Liver (tissue), 9 donors: Measurements from ENCODE around the gene PDE6D. TPM values are rescaled to one million over a fixed set of nuclear protein-coding genes. Genes with fewer than 3 reads are reported as not detected.

ENCODE experiments used
- DNase-seq: peaks from one replicate; pipeline ENCODE4 v3.0.0-alpha.2; 2017; ENCODE audit warnings: low spot score
- H3K27ac ChIP-seq, 2 donors: one replicate each; pipeline ENCODE4 v1.7.0; 2013; ENCODE audit warnings: inconsistent platforms in 2 of 2, low read length in 2 of 2, control low read depth in 1 of 2, low read depth in 1 of 2, mild to moderate bottlenecking in 1 of 2
- H3K27me3 ChIP-seq, 4 donors: one replicate each; pipeline versions ENCODE4 v1.6.1 to v1.7.0; 2013; ENCODE audit warnings: low read length in 3 of 4, inconsistent platforms in 1 of 4, mild to moderate bottlenecking in 1 of 4, moderate library complexity in 1 of 4; ENCODE audit not compliant: control insufficient read depth in 4 of 4, insufficient read depth in 4 of 4
- H3K36me3 ChIP-seq, 4 donors: one replicate each; pipeline versions ENCODE4 v1.6.1 to v1.7.0; 2013; ENCODE audit warnings: low read length in 3 of 4, mild to moderate bottlenecking in 3 of 4, low read depth in 1 of 4, moderate library complexity in 1 of 4; ENCODE audit not compliant: control insufficient read depth in 4 of 4, insufficient read depth in 3 of 4
- H3K4me1 ChIP-seq, 4 donors: one replicate each; pipeline versions ENCODE4 v1.6.1 to v1.7.0; 2013; ENCODE audit warnings: low read length in 3 of 4, mild to moderate bottlenecking in 3 of 4, moderate library complexity in 1 of 4; ENCODE audit not compliant: control insufficient read depth in 4 of 4, insufficient read depth in 4 of 4
- H3K4me3 ChIP-seq, 3 donors: one replicate each; pipeline versions ENCODE4 v1.6.1 to v1.7.0; 2013; ENCODE audit warnings: low read length in 3 of 3, control low read depth in 1 of 3, low read depth in 1 of 3, mild to moderate bottlenecking in 1 of 3
- H3K9ac ChIP-seq, 2 donors: one replicate each; pipeline ENCODE4 v1.7.0; 2013; ENCODE audit warnings: low read length in 2 of 2, mild to moderate bottlenecking in 2 of 2, moderate library complexity in 2 of 2, control low read depth in 1 of 2, low read depth in 1 of 2
- H3K9me3 ChIP-seq, 4 donors: one replicate each; pipeline versions ENCODE4 v1.6.1 to v1.7.0; 2013; ENCODE audit warnings: low read length in 3 of 4; ENCODE audit not compliant: control insufficient read depth in 4 of 4
- EGR1 ChIP-seq, 2 donors: IDR thresholded peaks; 2 replicates each; pipeline ENCODE4 v1.6.1; 2016 to 2018; ENCODE audit warnings: antibody characterized with exemption in 2 of 2, low read depth in 2 of 2
- FOXA1 ChIP-seq: IDR thresholded peaks from 2 replicates; pipeline ENCODE4 v1.6.1; 2016; ENCODE audit warnings: antibody characterized with exemption
- FOXA2 ChIP-seq: IDR thresholded peaks from 2 replicates; pipeline ENCODE4 v1.6.1; 2016; ENCODE audit warnings: antibody characterized with exemption
- GABPA ChIP-seq, 2 donors: IDR thresholded peaks in 1 of 2; conservative IDR thresholded peaks in 1 of 2; 2 replicates each; pipeline ENCODE4 v1.6.1; 2016; ENCODE audit warnings: antibody characterized with exemption in 2 of 2, mild to moderate bottlenecking in 1 of 2, moderate library complexity in 1 of 2
- HNF4A ChIP-seq, 2 donors: conservative IDR thresholded peaks; 2 replicates each; pipeline ENCODE4 v1.6.1; 2016; ENCODE audit warnings: antibody characterized with exemption in 2 of 2, mild to moderate bottlenecking in 2 of 2
- HNF4G ChIP-seq: IDR thresholded peaks from 2 replicates; pipeline ENCODE4 v1.6.1; 2016; ENCODE audit warnings: antibody characterized with exemption
- JUND ChIP-seq, 2 donors: IDR thresholded peaks; 2 replicates each; pipeline ENCODE4 v1.6.1; 2016; ENCODE audit warnings: antibody characterized with exemption in 2 of 2
- NR2F2 ChIP-seq: IDR thresholded peaks from 2 replicates; pipeline ENCODE4 v1.6.1; 2016; ENCODE audit warnings: antibody characterized with exemption
- RAD21 ChIP-seq, 2 donors: IDR thresholded peaks; 2 replicates each; pipeline ENCODE4 v1.6.1; 2016; ENCODE audit warnings: antibody characterized with exemption in 2 of 2, mild to moderate bottlenecking in 2 of 2
- RXRA ChIP-seq, 2 donors: IDR thresholded peaks; 2 replicates each; pipeline ENCODE4 v1.6.1; 2017 to 2018; ENCODE audit warnings: antibody characterized with exemption in 2 of 2, mild to moderate bottlenecking in 1 of 2
- SP1 ChIP-seq: IDR thresholded peaks from 2 replicates; pipeline ENCODE4 v1.6.1; 2018; ENCODE audit warnings: antibody characterized with exemption, mild to moderate bottlenecking
- TAF1 ChIP-seq: conservative IDR thresholded peaks from 2 replicates; pipeline ENCODE4 v1.6.1; 2016; ENCODE audit warnings: antibody characterized with exemption, mild to moderate bottlenecking
- YY1 ChIP-seq: IDR thresholded peaks from 2 replicates; pipeline ENCODE4 v1.6.1; 2016; ENCODE audit warnings: antibody characterized with exemption, mild to moderate bottlenecking
- WGBS: extraction: QIAGEN DNeasy Blood & Tissue Kit; methylation state at CpG from one replicate; pipeline ENCODE4 v1.1.7; 2013; 5-methylcytosine and 5-hydroxymethylcytosine counted together
- polyA plus RNA-seq, 2 donors: library from polyadenylated mRNA; stranded (reverse) in 1 of 2; unstranded in 1 of 2; fragments of 200-250 nt in 1 of 2; fragments of >200 nt in 1 of 2; fragmentation: Nextera tagmentation in 1 of 2; extraction: Ambion mirVana in 1 of 2; gene quantifications; one replicate each; pipeline versions ENCODE4 v1.2.1 to v1.2.3, GENCODE V29; 2013 to 2015
- total RNA-seq, 2 donors: library from RNA; depleted of rRNA; stranded (reverse); fragments of >200 nt; gene quantifications; one replicate each; pipeline ENCODE4 v1.2.3, GENCODE V29; 2014
- TF ChIP-seq, protein P1 (sequence below): IDR thresholded peaks from 2 replicates; pipeline ENCODE4 v1.6.1; 2016; ENCODE audit warnings: antibody characterized with exemption
- TF ChIP-seq, protein P2 (sequence below): fragments of 150-350 bp; IDR thresholded peaks from 2 replicates; pipeline ENCODE4 v1.5.1; 2017; ENCODE audit warnings: improper control_type of control experiment, low read depth, low read length; ENCODE audit not compliant: missing input control
- TF ChIP-seq, protein P3 (sequence below): IDR thresholded peaks from 2 replicates; pipeline ENCODE4 v1.6.1; 2016; ENCODE audit warnings: antibody characterized with exemption
- TF ChIP-seq, protein P4 (sequence below): IDR thresholded peaks from 2 replicates; pipeline ENCODE4 v1.6.1; 2016; ENCODE audit warnings: antibody characterized with exemption
- donor health status: healthy.
- donor health status: healthy.
- donor health status: healthy.
- donor health status: healthy.
- donor health status: healthy.

Gene PDE6D
- total and polyA plus RNA-seq, 4 donors, result 6.6 to 8.5 (median 7.0) TPM

DNA sequence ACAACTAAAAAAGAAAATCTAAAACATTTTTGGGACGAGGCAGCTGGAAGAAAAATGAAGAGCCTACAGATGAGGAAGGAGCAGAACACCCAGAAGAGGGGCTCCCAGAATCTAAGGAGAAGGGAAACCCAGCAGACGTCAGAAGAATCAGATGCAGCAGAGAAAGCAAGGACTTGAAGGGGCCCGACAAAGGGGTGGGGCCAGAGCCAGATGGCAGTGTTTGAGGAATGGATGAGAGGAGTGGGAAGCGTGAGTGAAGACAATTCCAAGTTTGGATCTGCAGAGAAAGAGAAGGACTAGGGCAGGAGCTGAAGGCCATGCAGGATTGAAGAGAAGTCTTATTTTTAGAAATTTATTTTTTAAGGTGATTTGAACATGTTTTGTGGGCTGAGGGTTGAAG, 53.5 kb downstream of the PDE6D start:
- DNase-seq, result no peak
- no peak overlapping the region for H3K4me3 ChIP-seq
- H3K27ac ChIP-seq, result no peak overlapping the region
- no peaks in the 10 kb centered on the region for H3K27me3 ChIP-seq
- 79% methylated on average over 4 of the region's 4 CpGs for WGBS
- no peaks in the 10 kb centered on the region for H3K9me3 ChIP-seq
- peaks cover 0 to 3% (median 2%) of the 10 kb centered on the region in 4 donors for H3K36me3 ChIP-seq
- TF ChIP-seq TAF1 (no peak), NR2F2 (no peak), HNF4A (conservative IDR thresholded peaks at IDR 0.05) (no peak), HNF4G (no peak), YY1 (no peak), JUND (IDR thresholded peaks at IDR 0.05) (no peak), SP1 (no peak), FOXA2 (no peak), FOXA1 (no peak)
- TF ChIP-seq, protein P1, sequence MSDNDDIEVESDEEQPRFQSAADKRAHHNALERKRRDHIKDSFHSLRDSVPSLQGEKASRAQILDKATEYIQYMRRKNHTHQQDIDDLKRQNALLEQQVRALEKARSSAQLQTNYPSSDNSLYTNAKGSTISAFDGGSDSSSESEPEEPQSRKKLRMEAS, result no peak
- TF ChIP-seq, protein P2, sequence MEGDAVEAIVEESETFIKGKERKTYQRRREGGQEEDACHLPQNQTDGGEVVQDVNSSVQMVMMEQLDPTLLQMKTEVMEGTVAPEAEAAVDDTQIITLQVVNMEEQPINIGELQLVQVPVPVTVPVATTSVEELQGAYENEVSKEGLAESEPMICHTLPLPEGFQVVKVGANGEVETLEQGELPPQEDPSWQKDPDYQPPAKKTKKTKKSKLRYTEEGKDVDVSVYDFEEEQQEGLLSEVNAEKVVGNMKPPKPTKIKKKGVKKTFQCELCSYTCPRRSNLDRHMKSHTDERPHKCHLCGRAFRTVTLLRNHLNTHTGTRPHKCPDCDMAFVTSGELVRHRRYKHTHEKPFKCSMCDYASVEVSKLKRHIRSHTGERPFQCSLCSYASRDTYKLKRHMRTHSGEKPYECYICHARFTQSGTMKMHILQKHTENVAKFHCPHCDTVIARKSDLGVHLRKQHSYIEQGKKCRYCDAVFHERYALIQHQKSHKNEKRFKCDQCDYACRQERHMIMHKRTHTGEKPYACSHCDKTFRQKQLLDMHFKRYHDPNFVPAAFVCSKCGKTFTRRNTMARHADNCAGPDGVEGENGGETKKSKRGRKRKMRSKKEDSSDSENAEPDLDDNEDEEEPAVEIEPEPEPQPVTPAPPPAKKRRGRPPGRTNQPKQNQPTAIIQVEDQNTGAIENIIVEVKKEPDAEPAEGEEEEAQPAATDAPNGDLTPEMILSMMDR, result no peak
- TF ChIP-seq, protein P3, sequence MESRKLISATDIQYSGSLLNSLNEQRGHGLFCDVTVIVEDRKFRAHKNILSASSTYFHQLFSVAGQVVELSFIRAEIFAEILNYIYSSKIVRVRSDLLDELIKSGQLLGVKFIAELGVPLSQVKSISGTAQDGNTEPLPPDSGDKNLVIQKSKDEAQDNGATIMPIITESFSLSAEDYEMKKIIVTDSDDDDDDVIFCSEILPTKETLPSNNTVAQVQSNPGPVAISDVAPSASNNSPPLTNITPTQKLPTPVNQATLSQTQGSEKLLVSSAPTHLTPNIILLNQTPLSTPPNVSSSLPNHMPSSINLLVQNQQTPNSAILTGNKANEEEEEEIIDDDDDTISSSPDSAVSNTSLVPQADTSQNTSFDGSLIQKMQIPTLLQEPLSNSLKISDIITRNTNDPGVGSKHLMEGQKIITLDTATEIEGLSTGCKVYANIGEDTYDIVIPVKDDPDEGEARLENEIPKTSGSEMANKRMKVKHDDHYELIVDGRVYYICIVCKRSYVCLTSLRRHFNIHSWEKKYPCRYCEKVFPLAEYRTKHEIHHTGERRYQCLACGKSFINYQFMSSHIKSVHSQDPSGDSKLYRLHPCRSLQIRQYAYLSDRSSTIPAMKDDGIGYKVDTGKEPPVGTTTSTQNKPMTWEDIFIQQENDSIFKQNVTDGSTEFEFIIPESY, result no peak
- TF ChIP-seq, protein P4, sequence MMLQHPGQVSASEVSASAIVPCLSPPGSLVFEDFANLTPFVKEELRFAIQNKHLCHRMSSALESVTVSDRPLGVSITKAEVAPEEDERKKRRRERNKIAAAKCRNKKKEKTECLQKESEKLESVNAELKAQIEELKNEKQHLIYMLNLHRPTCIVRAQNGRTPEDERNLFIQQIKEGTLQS, result no peak
- H3K9ac ChIP-seq, result no peak overlapping the region
- no peaks in the 10 kb centered on the region for H3K4me1 ChIP-seq

DNA sequence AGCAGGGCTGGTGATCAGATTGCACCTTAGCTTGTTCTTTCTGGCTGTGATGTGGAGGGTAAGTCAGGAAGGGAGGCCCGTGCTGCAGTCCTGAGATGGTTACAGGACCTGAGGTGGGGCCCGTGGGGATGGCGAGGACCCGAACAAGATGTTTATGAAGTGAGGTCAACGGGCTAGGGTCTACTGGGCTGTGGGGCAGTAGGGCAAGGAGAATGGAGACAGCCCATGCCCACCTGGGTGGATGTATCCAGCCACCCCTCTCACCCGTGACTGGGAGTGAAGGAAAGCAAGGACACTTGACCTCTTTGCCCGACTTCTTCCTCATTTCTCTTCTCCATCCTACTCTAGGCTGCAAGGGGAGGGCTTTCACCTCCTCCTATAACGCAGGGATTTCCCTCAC, 54.8 kb downstream of the PDE6D start:
- Histone ChIP-seq H3K36me3 (peaks cover 0 to 2% (median 0%) of the 10 kb centered on the region in 4 donors), H3K4me3 (no peak overlapping the region), H3K9me3 (no peaks in the 10 kb centered on the region), H3K27ac (no peak overlapping the region), H3K27me3 (no peaks in the 10 kb centered on the region), H3K4me1 (no peaks in the 10 kb centered on the region), H3K9ac (no peak overlapping the region)
- TF ChIP-seq EGR1 (IDR thresholded peaks at IDR 0.05; ENCODE audit: low read depth in 2 of 2) (no peak), RXRA (IDR thresholded peaks at IDR 0.05) (no peak), FOXA1 (no peak), SP1 (no peak), FOXA2 (no peak), HNF4A (conservative IDR thresholded peaks at IDR 0.05) (no peak), JUND (IDR thresholded peaks at IDR 0.05) (no peak), NR2F2 (no peak), TAF1 (no peak), RAD21 (IDR thresholded peaks at IDR 0.05) (no peak), YY1 (no peak), HNF4G (no peak), GABPA (IDR thresholded peaks at IDR 0.05 in 1 of 2, conservative IDR thresholded peaks at IDR 0.05 in 1 of 2) (no peak)
- TF ChIP-seq, protein P1, result no peak
- TF ChIP-seq, protein P3, result no peak
- TF ChIP-seq, protein P4, result no peak
- TF ChIP-seq, protein P2, result no peak
- 86% methylated on average over 8 of the region's 8 CpGs for WGBS
- no peak for DNase-seq
